Renal pelvis (tissue), 4 donors: ENCODE data around the gene MINDY3. TPM values are rescaled to one million over a fixed set of nuclear protein-coding genes. Genes with fewer than 3 reads are reported as not detected.

Source experiments
- DNase-seq: peaks from one replicate; pipeline ENCODE4 v3.0.0-alpha.2; 2013
- polyA plus RNA-seq, 3 donors: library from polyadenylated mRNA; unstranded; fragments of 120-200 nt; gene quantifications; one replicate each; pipeline ENCODE4 v1.2.1, GENCODE V29; 2013; ENCODE audit not compliant: insufficient read length in 3 of 3

MINDY3 gene
- polyA plus RNA-seq, 3 donors = 36.7 to 48.9 (median 48.1) TPM

DNA sequence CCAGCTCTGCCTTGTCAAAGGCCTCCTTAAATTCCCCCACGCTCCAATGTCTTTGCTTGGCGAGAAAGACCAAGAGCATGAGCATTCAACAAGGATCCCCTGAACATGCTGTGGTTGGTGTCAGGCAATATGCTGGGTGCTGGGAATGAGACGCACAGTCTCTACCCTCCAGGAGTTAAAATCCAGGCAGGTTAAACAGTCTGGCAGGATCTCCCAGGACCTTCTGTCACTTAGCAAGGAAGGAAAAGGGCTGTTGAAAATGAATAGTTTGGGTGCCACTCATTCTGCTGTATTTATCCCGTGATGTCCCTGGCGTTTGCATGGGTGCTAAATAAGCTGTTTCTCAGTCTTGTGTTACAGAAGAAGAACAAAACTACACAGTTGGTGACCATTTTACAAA is 118.7 kb downstream of the MINDY3 start:
- DNase-seq = no peak

DNA sequence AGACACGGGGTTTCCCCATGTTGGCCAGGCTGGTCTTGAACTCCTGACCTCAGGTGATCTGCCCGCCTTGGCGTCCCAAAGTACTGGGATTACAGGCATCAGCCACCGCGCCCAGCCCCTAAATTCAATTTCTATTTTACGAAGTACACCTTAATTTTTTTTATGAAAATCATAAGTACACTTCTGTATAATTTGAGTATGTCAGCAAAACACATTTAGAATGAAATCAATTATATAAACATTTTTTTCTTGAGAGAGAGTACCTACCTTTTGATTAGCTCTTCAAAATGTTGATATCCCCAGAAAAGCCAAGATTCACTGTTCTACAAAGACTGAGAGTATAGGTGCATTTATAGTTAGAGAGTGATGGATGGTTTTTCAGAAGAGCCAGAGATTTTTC is 120.0 kb downstream of the MINDY3 start:
- DNase-seq = no peak

DNA sequence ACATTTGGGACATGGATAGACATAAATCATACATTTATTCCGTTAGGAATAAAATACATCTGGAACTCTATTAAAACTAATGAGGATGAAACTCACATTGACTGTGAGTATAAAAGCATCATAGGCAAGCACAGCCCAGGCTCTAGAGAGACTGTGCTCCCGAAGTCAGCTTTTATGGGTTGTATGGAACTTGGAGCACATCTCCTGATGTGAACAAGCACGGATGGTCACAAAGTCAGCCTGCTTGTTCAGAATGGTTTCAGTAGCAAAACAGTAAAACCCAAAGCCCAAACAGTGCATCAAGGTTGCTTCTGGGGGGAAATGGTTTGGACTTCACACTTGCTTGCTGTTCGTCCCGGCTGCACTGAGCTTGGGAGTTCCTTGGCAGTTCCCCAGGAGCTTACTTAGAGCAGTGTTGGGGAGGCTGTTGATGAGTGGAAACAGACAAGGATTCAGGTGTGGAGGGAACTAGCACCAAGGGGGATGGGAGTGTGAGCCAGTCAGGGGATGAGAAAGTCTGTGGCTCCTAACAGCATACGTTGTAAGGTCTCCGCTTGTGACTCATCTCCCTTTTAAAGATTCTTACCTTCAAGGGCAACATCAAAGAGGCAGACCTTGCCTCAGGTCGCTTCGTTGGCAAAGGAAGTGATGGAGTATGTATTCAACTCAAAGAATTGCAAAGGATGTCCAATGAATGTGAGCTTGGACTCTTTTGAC is 120.9 kb downstream of the MINDY3 start:
- DNase-seq = no peak

DNA sequence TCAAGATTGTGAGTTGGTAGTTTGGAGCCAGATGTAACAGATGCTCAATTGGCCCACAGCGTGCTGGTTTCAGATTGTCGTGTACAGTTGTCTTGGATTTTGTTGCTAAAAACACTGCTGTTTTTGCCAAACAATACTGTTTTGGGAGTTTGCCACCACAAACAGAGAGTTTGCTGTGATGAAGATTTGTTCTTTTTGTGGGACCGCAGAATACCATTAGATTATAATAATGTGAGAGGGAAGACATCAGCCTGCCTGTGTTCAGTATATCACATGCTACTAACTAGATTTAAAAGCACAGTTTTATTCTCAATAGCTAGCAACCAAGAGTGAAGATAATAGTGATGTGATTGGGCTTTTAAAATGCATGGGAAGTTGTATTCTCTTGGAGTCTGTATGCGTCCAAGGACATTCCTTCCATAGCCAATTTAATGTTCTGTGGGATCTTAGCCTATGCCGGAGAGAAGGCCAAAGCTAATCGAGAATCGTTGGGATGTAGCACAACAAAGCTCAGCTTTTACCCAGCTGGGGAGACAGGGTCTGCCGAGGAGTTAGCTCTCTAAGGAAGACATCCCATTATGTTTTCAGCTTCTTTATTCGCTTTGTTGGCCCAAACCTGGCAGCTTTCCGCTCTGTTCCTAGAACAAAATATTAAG is 121.9 kb downstream of the MINDY3 start:
- peak; percentile 86 for DNase-seq

DNA sequence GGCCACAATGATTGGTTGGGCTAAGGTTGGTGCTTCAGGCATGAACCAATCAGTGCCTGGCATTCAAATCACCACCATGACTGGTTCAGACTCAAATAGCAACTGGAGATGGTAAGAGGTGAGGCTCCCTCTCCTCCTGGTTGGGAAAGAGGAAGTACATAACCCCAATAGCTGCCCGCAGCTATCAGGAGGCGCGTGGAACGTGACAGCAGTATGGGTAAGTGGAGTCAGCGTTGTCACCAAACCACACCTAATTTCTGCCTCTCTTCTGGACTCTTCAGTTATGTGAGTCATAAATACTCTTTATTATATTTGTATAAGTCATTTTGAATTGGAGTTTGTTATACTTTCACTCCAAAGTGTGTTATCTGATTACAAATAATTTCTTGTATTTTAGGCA is 122.7 kb downstream of the MINDY3 start:
- no peak for DNase-seq

DNA sequence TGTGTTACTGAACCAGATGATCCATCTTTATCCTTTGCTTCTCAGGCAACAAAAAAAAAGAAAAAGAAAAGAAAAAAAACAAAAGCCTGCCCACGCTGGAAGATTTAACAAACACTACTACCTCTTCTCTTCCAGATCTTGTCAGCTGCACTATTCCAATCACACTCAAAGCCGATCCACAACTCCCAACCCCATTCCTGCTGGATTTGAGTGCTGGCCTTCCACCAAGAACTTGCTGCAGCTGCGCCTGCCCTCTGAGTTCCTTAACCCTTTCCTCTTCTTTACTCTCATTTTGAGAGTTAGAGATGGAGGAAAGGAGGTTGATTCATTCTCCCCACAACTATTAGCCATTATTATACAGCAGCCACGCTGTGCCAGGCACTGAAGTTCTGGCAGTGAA is 124.5 kb downstream of the MINDY3 start:
- no peak for DNase-seq

DNA sequence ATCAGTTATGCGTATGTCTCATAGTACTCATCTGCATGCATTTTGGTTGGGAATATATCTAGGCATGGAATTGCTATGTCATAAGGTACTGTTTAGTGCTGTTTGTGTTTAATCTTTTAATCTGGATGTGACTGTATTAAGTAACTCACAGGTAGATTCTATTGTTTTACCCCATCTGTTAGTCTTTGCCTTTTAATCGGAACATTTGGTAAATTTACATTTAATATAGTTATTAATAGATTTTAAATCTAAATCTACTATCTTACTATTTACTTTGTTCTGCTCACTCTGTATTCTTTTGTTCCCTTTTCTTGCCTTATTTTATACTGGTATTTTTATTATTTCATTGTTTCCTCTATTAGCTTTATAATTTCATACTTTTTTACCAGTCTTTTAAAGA is 130.0 kb downstream of the MINDY3 start:
- no peak for DNase-seq

DNA sequence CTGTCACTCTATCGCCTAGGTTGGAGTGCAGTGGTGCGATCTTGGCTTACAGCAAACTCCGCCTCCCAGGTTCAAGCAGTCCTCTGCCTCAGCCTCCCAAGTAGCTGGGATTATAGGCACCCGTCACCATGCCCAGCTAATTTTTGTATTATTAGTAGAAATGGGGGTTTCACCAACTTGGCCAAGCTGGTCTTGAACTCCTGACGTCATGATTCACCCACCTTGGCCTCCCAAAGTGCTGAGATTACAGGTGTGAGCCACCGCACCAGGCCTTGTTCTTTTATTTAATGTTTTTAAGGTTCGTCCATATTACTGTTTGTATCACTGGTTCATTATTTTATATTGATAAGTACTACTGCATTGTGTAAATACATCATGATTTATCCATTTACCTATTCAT is 130.4 kb downstream of the MINDY3 start:
- no peak for DNase-seq

Other genes with a start within 250 kb of the MINDY3 start
- 10 to 100 TPM; 27.8 to 46.1 (median 39.0) TPM for gene ITGA8, start 140.6 kb downstream of the MINDY3 start, polyA plus RNA-seq